NCI-H774 (cell line): ENCODE measurements around the gene SYNE1.

Source experiments
- DNase-seq: peaks from one replicate; lab custom pipeline; 2025; lab: John Stamatoyannopoulos, UW

Gene SYNE1

GRCh38 chr6:152314483-152314832 is 322.7 kb downstream of the SYNE1 start:
- DNase-seq, result no peak

GRCh38 chr6:152313542-152314482 is 323.4 kb downstream of the SYNE1 start:
- DNase-seq, result no peak

DNA sequence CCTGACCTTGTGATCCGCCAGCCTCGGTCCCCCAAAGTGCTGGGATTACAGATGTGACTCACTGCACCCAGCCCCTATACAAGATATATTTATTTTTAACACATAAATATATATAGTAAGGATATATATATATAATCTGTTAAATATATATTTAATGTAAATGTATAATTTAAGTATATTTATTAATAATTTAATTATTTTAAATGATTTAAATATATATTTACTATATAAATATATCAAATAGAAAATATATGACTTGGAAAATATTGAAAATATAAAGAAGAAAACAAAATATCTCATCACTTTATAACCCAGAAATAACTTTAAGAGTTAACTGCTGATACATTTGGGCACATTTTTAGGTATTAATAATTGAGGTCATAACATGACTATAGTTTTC is 324.7 kb downstream of the SYNE1 start:
- no peak for DNase-seq

DNA sequence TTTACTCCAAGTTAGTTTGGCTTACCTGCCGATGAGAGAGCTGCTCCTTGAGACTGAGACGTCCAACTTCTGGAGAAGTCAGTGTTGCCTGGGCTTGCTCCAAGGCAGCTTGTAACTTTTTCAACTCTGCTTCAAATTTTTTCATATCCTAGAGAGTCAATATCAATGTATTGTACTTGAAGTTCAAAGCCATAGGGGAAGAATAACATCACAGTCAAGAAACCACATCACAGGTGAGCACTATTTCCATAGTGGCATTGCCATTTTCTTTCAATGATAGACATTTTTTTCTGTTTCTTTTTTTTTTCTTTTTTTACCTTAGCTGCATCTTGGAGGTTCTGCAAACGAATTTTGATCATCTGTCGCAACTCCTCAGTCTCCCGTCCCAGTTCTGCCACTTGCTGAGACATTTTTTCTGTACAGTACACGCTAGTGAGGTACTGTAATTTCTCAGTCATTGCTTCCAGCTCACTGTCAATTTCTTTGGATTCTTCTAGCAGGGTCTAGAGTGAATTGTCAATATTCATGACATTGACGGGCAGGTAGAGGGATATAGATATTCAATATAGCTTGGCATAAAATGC is 326.7 kb downstream of the SYNE1 start:
- DNase-seq, result no peak

DNA sequence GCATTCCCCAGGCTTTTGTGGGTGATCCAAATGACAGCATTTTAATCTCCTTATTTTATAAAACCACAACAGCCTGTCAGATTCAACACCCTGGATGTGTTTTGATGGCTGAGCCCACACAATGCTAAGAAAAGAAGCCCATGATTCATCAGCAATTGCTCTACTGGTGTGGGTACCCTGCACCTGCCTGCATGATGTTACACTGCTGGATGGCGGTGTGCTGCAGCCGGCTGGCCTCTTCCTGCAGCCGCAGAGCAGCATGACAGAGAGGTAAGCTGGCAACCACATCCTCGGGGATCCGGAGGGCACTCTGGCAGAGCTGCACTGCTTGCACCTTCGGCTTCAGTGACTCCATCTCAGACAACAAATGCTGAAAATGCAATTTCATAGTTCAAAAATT is 327.5 kb downstream of the SYNE1 start:
- DNase-seq, result no peak

DNA sequence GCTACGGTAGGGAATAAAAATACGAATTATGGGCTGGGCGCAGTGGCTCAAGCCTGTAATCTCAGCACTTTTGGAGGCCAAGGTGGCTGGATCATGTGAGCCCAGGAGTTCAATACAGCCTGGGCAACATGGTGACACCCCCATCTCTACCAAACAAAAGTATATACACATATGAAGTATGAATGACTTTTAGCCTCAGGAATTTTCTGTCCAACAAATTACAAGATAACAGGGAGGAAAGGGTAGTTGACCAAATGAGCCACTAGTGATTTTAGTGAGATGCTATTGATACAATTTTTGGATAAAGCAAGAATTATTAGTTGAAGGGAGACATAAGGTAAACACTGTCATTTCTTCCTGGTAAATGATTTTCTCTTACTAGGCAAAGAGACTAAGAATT is 328.2 kb downstream of the SYNE1 start:
- no peak for DNase-seq

DNA sequence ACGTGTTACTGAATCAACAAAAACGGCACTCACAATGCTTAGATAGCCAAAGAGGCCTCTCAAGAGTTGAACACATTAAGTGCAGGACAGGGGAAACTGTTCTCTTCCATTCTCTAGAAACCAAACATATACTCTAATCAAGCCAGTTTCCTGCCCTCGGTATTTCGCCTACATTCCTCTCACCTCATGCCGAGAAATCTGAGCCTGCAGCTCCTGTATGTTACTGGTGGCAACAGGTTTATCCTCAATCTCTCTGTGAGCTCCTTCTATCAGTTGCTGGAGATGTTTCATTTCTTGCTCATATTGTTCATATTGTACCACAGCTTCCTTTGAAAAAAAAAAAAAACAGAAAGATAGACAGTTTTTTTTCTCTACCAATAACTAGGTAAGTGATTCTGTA is 328.9 kb downstream of the SYNE1 start:
- no peak for DNase-seq

GRCh38 chr6:152305672-152306071 is 331.5 kb downstream of the SYNE1 start:
- DNase-seq, result no peak

DNA sequence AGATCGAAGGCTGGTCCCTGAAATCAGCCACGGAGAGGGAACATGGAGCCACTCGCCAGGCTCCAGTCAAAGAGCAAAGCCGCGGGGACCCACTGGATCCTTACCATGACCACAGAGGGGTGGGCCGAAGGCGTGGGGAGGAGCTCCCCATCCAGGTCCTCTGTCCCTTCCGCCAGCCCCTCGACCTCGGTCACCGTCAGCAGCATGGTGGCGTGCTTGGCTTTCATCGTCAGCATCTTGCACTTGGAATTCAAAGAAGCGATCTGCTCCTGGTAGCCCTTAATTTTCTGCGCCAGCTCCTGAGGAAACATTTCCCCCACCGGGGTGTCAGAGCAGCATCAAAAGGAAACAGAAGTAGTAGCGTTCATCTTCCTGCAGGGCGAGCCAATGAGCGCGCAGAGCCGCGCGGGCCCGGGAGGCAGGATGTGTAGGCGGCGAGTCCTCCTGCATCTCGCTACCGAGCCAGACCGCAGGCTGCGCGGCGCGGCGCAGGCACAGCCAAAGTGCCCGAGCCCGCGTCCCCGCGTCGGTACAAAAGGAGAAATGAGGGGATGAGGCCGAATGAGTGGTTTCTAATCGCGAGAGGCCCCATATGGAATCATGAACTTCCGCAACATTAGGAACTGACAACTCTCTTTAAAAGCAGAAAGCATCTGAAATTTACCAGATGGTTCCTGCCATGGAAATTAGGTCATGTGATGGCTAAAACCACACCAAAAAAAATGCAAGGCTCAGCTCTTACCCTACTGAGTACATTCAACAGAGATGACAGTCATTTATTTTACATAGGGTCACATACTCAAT is 335.2 kb downstream of the SYNE1 start:
- peak; percentile 87 for DNase-seq

DNA sequence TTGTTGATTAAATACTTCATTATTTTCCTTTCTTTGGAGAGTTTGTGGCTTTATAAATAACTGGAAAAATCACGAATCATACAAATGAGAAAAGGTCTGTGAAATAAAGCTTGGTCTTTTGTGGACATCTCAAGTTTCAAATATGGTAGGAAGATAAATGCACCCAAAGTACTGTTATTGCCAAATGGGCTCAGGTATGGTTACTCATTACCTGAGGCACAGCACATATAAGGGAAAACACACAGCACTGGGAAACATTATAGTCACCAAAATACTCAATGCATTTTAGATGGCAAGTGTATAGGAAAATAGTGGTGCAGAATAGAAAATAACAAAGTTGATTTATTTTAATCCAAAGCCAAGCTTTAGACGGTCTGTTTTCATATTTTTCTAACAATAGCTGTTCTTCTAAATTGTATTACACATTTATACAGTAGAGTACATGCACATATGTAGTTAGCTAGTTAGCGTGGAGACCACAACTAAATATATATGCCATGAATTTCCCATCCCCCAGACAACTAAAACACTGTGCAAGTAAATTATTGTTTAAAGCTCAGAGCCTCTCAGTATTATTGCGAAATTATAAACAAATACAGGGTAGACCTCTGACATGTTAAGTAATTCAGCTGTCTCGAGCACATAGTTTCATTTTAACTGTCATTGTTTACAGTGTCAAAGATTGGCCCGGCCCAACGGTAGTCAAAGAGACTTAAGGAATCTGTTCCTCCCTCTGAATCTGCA is 336.0 kb downstream of the SYNE1 start:
- no peak for DNase-seq

DNA sequence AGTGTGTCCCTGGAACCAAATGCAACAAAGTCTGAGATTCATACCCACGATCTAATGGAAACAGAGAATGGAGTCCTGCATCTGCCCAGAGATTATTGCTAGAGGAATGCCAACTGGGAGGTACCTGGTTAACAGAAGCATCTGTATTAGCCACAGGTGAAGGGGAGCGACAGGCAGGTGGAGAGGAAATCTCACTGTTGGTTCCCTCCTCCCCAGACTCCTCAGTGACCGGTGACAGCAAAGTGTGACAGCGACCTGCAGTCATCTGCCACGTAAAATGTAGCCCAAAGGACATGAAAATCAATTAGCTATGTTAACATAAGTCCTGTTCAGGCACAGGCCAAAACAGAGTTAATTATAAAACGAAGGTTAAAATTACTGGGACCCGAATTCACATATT is 336.6 kb downstream of the SYNE1 start:
- no peak for DNase-seq

- no peak for DNase-seq
Measured at GRCh38 chr6:152298848-152299735, 338.1 kb downstream of the SYNE1 start.

DNA sequence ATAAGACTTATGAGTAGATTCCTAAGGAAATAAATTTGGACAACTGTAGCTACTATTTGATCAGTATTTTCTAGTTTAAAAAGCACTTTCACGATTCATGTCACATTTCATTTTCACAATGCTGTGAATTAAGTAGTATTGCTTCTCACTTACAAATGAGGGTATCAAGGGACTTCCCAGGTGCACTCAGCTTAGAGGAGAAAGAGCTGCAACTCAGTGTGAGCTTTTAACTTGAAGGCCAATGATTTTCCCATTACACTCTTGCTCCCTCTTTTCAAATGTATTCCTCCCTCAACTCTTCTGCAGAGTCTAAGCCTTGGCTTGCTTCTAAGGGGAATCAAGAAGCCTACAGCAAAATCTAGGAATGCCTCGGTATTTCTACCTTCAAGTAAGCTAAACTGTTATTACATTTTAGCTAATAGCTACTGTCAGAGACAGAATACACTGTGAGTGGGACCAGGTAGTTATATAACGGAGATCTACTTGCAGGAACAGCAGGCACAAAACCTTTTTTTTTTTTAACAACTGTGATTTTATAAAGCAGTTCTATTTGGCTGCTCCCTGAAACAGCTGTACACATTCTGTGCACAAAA is 339.0 kb downstream of the SYNE1 start:
- no peak for DNase-seq

GRCh38 chr6:152296648-152297376 is 340.4 kb downstream of the SYNE1 start:
- DNase-seq, result no peak

DNA sequence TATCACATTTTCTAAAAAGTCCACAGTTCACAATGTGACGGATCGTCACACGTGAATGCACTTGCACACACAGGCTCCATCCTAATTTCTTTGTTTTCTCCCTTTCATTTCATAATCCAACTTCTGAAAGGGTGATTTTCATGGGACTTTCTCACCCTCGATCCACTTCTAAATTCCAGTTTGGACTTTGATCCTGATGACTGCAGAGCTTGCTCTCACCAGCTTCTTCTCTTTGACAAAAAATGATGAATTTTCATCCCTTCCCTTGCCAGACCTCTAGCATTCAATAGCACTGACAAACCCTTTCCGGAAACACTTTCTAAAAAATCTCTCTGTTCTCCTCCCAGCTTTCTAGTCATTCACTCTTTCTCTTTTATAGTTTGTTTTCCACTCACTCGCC is 341.2 kb downstream of the SYNE1 start:
- no peak for DNase-seq

- DNase-seq, result no peak
Measured at GRCh38 chr6:152295346-152295745, 341.8 kb downstream of the SYNE1 start.

DNA sequence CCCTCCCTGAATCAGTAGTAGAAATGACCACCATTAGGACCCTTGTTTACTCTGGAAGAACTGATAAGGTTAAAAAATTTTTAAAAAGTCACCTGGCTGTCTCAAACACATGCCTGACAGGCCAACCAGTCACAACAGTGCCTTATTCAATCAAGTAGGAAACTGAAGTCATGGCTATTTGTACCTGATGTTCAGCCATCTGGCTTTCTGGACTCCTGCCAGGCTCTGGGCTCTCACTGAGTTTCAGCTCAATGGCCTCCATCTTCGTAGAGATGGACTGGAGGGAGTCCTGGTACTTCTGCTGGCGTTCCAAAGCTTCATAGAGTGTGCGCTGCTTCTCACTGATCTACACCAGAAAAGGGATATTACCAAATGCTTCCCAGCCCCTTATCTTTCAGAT is 343.8 kb downstream of the SYNE1 start:
- peak; percentile 62 for DNase-seq

DNA sequence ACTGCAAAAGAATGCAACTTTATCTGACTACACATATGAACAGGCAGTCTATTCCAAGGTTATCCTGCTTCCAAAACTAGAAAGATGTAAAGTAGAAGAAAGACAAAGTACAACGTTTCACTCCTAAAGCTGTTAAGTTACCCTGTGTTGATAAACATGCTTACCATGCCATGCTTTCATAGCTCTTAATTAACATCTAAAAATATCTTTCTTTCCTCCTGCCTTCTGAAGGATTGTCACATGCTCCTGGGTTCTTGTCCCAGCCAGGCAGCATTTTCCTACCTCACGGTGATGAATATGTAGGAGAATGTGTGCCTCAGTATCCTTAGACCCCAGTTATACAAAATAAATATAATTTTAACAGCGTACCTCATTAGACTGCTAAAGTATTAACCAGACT is 344.6 kb downstream of the SYNE1 start:
- DNase-seq, result no peak

DNA sequence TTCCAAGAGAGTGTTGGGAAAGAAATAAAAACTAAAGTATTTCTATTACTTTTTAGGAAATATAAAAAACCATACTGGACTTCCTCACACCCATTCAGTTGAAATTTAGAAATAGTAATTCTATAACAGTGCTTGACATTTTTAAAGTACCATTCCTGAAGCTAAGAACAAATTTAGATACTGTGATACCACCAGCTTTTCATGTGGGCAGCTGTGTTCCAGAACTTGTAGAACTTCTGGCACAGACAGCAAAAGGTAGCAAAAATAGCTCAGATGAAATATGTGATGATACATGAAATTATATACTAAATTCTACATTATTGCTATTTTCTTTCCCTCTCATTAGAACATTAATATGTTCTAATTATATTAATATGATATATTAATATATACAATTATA is 346.5 kb downstream of the SYNE1 start:
- no peak for DNase-seq

- DNase-seq, result peak; percentile 75
Measured at GRCh38 chr6:152277826-152278329, 359.3 kb downstream of the SYNE1 start.
